C1 segment of cervical spinal cord (tissue), 14 donors: ENCODE results near the gene CES5A.

Source experiments
- DNase-seq, 14 donors: peaks; one replicate each; lab custom pipeline; 2025; lab: John Stamatoyannopoulos, UW

The CES5A gene

DNA sequence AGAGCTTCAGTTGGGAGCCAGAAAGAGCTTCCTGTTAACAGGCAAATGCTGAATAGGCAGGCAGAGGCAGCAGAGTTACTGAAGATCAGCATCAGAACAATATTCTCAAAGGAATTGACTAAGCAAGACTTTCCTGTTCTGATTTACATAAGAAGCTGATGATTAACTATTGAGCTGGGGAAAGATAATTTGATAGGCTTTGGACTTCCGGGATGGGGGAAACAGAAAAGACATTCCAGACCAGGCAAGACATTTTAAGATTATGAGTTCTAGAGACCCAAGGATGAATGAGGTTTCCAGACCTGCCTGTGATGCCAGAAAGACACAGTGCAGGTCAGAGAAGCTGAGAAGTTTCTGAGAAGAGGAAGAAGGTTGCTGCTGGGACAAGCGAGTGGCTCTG is at the start of gene CES5A:
Gene CES5A, minus strand, starts transcription at position 101 of the 400 bp plus-strand sequence. CDS start 152 bp downstream, outside the sequence.
- no peak for DNase-seq

GRCh38 chr16:55922662-55923061 is 47.5 kb upstream of the CES5A start:
- no peak for DNase-seq

DNA sequence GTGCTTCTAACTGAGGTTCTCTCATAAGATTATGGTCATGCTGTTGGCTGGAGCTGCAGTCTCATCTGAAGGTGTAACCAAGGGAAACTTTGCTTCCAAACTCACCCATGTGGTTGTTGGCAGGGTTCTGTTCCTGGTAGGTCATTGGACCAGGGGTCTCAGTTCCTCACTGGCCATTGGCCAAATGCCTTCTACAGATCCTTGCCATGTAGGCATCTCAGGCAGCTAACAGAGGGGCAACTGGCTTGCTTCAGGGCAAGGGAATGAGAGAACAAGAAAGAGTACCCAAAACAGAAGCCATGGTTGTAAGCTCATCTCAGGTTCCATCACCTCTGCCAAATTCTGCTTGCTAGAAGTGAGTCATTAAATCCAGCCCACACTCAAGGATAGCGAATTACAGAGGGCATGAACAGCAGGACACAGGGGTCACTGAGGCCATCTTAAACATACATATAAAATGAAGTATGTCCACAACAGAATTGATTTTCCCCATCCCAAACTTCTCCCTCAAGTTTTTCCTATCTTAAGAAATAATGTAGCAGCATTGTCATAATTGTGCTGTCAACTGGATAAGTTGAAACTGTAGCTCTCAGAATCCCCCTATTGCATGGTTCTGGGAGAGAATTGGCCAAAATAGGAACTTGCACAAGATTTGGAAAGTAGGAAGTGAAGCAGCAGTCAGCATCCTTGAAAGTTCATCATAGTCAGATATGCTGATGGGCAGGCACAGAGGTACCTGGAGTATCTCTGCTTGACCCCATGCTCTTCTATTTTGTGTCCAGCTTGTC is 42.4 kb upstream of the CES5A start:
- DNase-seq: no peak

- DNase-seq: peak in 1 of 14 donors; percentile 15
Observed at GRCh38 chr16:55915096-55915827, 40.1 kb upstream of the CES5A start.

- DNase-seq: no peak
Observed at GRCh38 chr16:55914383-55914782, 39.2 kb upstream of the CES5A start.

DNA sequence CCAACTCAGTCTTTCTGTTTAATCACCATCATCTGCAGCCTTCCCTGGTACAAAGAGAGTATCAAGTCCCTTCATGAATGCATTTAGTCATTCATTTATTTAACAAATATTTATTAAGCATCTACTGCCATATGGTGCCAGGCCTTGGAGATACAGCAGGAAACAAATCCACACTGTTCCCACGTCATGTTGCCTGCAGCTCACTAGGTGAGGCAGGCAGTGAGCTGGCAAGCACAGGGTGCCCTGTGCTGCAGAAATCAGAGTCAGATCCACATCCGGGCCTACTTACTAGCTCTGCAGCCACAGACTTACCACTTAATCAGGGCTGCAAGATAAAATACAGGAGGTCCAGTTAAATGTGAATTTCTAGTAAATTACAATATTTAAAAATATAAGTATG is 38.5 kb upstream of the CES5A start:
- DNase-seq: peak in 2 of 14 donors; percentile 9 to 85

GRCh38 chr16:55913121-55913520 is 37.9 kb upstream of the CES5A start:
- DNase-seq: peak in 1 of 14 donors; percentile 43

- peak in 6 of 14 donors; percentile 4 to 99 (median 29) for DNase-seq
Observed at GRCh38 chr16:55912022-55912421, 36.8 kb upstream of the CES5A start.

DNA sequence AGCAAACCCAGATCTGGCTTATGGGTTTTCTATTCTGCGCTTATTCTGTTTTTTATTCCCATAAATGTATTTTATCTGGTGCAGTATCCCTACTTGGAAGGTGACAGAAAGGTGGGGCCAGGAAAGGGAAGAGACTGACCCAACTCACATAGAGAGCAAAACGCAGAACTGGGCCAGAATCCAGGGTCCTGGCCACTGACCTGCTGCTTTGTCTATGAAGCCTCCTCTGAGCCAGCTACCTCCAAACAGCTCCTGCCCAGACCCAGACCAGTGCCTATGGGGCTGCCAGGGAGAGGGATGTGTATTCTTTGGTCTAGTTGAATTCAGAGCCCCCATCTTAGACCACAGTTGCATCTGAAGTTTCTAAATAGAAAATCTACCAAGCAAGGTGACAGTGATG is 36.4 kb upstream of the CES5A start:
- peak in 1 of 14 donors; percentile 88 for DNase-seq

DNA sequence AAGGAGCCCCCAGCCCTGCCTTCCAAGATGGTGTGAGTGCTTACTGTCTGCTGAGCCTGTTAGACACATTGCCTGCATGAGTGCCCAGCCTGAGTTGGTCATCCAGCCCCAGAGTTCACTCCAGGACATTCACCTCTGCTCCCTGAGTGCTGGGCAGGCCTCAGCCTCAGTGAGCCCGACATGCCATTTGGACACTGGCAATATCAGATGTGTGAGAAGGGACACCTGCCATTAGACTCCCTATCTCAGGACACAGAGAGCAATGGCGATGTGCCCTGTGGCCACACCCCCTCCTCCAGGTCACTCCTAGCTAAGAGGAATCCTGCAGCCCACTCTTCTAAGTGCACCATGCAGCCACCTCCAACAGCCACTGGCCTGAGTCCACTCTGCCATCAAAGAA is 34.7 kb upstream of the CES5A start:
- no peak for DNase-seq

DNA sequence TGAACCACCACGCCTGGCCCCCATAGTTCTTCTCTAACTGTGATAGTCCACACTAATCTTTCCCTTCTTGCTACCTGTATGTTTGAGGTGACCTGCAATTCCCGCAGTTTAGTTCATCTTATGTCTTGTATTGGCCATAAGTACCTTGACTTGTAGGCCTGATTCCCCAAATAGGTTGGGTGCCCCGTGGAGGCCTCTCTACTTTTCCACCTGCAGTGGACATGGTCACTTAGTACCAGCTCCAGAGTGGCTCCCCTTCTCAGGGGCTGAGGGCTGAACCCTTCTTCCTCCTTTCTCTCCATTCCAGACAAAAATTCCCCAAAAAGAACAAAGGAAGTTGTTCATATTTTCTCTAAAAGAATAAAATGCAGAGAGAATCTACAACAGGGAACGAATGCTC is 33.5 kb upstream of the CES5A start:
- no peak for DNase-seq

DNA sequence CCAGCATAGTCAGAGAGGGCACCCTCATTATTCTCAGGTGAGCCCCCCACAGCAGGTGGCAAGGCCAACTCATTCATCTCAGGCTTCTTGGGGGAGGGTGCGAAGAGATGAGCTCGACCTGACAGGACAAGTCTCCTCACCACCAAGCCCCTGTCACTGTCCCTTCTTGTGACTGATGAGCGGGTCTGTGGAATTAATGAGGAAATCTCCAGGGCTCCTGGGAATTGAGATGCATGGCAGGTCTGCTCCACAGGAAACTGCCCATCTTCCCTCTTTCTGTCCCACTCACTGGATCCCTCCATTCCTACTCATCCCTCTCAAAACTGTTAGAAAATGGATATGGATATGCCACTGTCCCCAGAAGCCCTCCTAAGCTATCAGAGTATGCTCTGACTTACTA is 32.5 kb upstream of the CES5A start:
- no peak for DNase-seq

DNA sequence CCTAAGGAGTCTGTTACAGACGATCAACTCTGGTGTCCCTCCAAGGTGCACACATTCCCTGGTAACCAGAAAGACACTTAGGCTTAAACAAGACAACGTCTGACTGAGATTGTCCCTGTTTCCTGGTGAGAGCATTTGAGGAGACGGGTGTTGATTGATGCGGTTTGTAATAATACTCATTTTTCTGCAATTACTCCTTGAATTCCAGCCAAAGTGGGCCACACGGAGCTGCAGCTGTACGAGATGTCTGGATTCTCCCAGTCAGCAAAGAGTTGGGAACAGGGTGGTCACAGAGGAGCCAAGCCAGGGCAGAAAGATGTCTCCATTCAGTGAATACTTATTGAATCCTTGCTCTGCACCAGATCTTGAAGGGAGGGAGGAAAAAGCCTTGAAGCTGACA is 30.9 kb upstream of the CES5A start:
- no peak for DNase-seq

DNA sequence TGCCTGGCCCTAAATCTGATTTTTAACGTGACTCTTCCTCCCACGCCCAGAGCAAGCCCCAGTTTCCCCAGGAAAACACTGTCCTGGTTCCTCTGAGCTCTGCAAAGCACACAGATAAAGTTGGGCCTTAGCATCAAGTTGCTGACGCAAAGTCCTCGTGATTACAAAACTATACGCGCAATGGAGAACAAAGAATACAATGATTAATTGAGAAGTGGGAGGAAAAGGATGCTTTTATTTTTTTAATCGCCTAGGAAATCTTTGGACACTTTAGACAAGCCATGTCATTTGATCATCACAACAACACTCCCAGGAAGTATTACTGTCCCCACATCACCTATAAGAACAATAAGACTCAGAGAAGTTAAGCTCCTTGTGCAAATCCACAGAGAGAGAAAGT is 30.5 kb upstream of the CES5A start:
- DNase-seq: no peak

DNA sequence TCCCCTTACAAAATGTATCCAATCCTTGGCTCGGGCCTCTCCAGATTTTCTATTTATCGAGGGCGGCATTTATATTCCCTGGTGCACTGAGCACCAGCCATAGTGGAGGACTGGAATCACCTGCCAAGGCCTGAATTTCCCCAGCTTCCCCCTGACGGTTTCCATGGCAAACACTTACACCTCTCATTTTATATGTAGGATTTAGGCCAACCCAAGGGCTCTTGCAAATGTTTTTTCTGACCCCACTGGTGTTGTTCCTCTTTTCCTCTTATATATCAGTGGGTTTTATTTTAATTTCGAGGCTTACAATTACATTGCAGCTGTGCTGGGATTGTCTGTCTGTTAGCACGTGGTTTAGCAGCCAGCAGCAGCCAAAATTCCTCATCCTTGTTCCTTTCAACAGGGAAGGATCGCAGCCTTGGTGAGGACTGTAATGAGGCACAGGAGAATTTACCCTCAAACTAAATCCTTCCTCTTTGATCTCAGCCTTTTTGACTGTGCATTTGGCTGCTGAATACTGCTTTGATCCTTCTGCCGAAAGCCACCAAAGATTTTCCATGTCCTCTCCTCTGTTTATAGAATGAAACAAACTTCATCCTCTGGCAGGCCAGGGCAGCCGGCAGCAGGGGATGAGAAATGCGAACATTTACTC is 26.5 kb upstream of the CES5A start:
- DNase-seq: no peak

DNA sequence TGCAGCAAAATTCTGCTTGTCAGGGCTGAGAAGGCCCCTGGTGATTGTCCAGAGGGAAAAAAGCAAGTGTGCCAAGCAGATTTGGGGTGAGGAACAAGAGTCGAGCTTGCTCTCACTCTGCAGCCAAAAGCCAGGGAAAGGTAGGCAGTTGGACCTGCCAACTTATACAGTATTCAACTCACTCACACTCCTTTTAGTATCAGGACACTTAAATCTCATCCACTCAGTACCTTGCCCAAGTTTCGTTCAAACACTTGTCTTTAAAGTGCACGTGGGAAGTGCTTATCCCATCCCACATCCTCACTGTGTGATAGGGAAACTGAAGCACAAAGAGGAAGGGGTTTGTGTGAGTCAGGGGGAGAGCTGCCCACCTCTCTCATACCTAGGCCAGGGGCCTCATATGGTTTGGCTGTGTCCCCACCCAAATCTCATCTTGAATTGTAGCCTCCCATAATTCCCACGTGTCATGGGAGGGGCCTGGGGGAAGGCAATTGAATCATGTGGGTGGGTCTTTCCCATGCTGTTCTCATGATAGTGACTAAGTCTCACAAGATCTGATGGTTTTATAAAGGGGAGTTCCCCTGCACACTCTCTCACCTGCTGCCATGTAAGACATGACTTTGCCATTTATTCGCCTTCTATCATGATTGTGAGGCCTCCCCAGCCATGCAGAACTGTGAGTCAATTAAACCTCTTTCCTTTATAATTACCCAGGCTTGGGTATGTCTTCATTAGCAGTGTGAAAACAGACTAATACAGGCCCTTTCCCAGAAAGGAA is 25.6 kb upstream of the CES5A start:
- no peak for DNase-seq

- no peak for DNase-seq
Observed at GRCh38 chr16:55899857-55900256, 24.7 kb upstream of the CES5A start.

- no peak for DNase-seq
Observed at GRCh38 chr16:55898592-55898991, 23.4 kb upstream of the CES5A start.

GRCh38 chr16:55892821-55893220 is 17.6 kb upstream of the CES5A start:
- DNase-seq: no peak

DNA sequence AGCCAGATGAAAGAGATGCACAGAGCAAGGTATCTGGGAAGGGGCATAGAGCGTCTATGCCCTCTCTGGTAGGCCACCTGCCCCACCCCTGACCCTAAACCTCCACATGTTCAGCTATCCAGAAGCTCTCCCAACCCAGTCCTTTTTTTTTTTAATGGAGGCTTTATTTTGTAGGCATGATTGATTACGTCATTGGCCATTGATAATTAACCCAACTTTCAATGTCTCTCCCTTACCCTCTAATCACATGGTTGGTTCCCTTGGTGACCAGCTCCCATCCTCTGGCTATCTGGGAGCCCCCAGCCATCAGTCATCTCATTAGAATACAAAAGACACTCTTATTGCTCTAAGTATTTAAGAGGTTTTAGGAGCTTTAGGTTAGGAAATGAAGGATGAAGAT is 14.3 kb upstream of the CES5A start:
- no peak for DNase-seq

- DNase-seq: no peak
Observed at GRCh38 chr16:55888546-55888945, 13.4 kb upstream of the CES5A start.

DNA sequence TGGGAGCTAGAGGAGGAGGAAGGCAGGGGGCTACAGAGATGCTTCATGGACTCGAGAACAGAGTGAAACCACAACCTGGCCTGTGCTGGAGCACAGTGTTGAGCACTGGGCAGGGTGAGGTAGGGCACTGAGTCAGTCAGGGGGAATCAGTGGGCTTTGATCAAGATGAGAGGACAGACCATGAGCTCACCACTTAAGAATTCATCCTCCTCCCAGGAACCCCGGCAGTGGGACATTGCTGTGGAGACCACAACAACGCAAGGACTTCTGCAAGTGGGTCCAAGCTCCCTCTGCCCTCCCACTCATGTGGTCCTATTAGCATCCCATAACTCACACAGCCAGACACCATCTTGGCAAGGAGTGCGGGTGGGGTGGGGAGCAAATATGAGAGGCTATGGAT is 1.7 kb upstream of the CES5A start:
- no peak for DNase-seq
